Ascending aorta (tissue), 2 donors: Measurements from ENCODE around the gene STPG4. TPM values are rescaled to one million over a fixed set of nuclear protein-coding genes. Genes with fewer than 3 reads are reported as not detected.
"Not testable (repeated sequence)": the region's sequence is repeated elsewhere in the genome, so short reads cannot be mapped to it uniquely, and the experiment has no call there.

Experiments used
- DNase-seq, 2 donors: peaks; one replicate each; pipeline ENCODE4 v3.0.0-alpha.2; 2019; ENCODE audit warnings: low spot score in 2 of 2
- H3K27ac ChIP-seq, 2 donors: fragments of 200-600 bp; sonication (generic); one replicate each; pipeline ENCODE4 v1.5.1; 2016 to 2017; ENCODE audit warnings: mild to moderate bottlenecking in 1 of 2
- H3K27me3 ChIP-seq: fragments of 200-600 bp; sonication (generic); one replicate; pipeline ENCODE4 v1.5.1; 2017
- H3K36me3 ChIP-seq, 2 donors: fragments of 200-600 bp; sonication (generic); one replicate each; pipeline ENCODE4 v1.5.1; 2016
- H3K4me1 ChIP-seq, 2 donors: fragments of 200-600 bp; sonication (generic); one replicate each; pipeline ENCODE4 v1.5.1; 2016 to 2017; ENCODE audit warnings: mild to moderate bottlenecking in 1 of 2
- H3K4me3 ChIP-seq, 2 donors: fragments of 200-600 bp; sonication (generic); one replicate each; pipeline ENCODE4 v1.5.1; 2016 to 2017; ENCODE audit warnings: mild to moderate bottlenecking in 1 of 2
- H3K9me3 ChIP-seq, 2 donors: fragments of 200-600 bp; sonication (generic); one replicate each; pipeline ENCODE4 v1.5.1; 2016
- CTCF ChIP-seq, 3 experiments: fragments of 200-600 bp in 2 of 3; fragments of 450-650 bp in 1 of 3; sonication (generic) in 2 of 3; IDR thresholded peaks; one replicate each; pipeline ENCODE4 v1.5.1; 2016 to 2019; ENCODE audit warnings: antibody characterized with exemption in 3 of 3, mild to moderate bottlenecking in 1 of 3, moderate library complexity in 1 of 3
- intact Hi-C: fragments of 100-400 bp; cut with DNase I; formaldehyde crosslinking; loops from one replicate; pipeline ENCODE4 v1.15.1; 2023
- total RNA-seq: library from RNA; depleted of rRNA; stranded (reverse); fragments of >200 nt; gene quantifications from one replicate; pipeline ENCODE4 v1.1.0, GENCODE V29; 2016

STPG4 gene
- total RNA-seq, 1 donor from 2014 or later = not detected

DNA sequence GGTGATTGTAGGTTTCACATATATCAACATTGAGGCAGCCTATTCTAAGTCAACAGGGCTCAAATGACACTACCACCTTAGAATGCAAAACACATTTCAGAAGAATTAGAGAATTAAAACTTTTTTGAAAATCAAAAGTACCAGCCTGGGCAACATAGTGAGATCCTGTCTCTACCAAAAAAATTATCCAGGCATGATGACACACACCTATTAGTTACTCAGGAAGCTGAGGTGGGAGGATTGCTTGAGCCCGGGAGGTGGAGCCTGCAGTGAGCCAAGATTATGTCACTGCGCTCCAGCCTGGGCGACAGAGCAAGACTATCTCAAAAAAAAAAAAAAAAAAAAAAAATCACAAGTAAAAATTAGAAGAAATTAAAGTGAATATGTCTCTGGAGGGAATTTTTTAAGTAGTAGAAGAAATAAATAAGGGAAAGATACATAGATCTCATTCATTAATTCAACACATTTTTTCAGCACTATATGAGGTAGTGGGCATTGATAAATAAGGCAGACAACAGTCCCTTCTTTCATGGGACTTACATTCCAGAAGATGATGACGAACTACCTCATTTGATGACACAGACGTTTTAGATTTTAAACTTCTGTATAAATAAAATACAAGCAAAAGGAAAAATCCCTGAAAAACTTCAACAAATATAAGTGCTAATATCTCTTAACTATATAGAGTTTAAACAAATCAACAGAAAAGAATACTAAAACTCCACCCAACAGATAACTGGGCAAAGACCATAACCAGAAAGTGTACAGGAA, 42.3 kb downstream of the STPG4 start:
- intact Hi-C loops = no loop called here
- TF ChIP-seq CTCF (IDR thresholded peaks at IDR 0.05) = no peak
- H3K4me3 ChIP-seq = no peak overlapping the region
- no peaks in the 10 kb centered on the region for H3K36me3 ChIP-seq
- H3K9me3 ChIP-seq = no peaks in the 10 kb centered on the region
- H3K4me1 ChIP-seq = no peaks in the 10 kb centered on the region
- H3K27ac ChIP-seq = no peak overlapping the region
- DNase-seq = no peak
- H3K27me3 ChIP-seq = no peaks in the 10 kb centered on the region

- no peaks in the 10 kb centered on the region for H3K9me3 ChIP-seq
- H3K27me3 ChIP-seq = no peaks in the 10 kb centered on the region
- H3K27ac ChIP-seq = no peak overlapping the region
- H3K4me3 ChIP-seq = no peak overlapping the region
- no peak for TF ChIP-seq CTCF (IDR thresholded peaks at IDR 0.05)
- no peaks in the 10 kb centered on the region for H3K4me1 ChIP-seq
- H3K36me3 ChIP-seq = no peaks in the 10 kb centered on the region
- intact Hi-C loops = no loop called here
- no peak for DNase-seq
Measured at GRCh38 chr2:47109680-47110079, 45.4 kb downstream of the STPG4 start.

DNA sequence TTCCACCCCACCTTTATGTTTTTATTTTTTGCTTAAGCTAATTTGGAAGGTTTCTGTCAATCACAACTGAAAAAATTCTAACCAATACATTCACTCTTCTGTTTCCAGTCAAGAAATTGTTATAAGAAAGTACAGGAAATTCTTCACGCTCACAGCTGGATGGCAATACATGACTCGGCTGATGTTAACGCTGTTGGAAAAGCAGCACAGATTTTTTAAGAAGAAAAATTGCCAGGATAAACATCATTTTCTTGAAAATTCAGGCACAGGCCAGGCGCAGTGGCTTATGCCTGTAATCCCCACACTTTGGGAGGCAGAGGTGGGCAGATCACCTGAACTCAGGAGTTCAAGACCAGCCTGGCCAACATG, 46.1 kb downstream of the STPG4 start:
- Histone ChIP-seq H3K9me3 (no peaks in the 10 kb centered on the region), H3K27me3 (no peaks in the 10 kb centered on the region), H3K36me3 (no peaks in the 10 kb centered on the region), H3K4me3 (no peak overlapping the region), H3K4me1 (no peaks in the 10 kb centered on the region), H3K27ac (no peak overlapping the region)
- no peak for TF ChIP-seq CTCF (IDR thresholded peaks at IDR 0.05)
- intact Hi-C loops = no loop called here
- no peak for DNase-seq

- H3K27me3 ChIP-seq, DNase-seq, H3K36me3 ChIP-seq, intact Hi-C loops, H3K9me3 ChIP-seq, H3K4me3 ChIP-seq, H3K27ac ChIP-seq, H3K4me1 ChIP-seq: not testable (repeated sequence)
Measured at GRCh38 chr2:47108267-47109006, 46.7 kb downstream of the STPG4 start.

DNA sequence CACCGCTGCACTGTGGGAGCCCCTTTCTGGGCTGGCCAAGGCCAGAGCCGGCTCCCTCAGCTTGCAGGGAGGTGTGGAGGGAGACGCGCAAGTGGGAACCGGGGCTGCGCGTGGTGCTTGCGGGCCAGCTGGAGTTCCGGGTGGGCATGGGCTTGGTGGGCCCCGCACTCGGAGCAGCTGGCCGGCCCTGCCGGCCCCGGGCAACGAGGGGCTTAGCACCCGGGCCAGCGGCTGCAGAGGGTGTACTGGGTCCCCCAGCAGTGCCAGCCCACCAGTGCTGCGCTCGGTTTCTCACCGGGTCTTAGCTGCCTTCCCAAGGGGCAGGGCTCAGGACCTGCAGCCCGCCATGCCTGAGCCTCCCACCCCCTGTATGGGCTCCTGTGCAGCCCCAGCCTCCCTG, 47.9 kb downstream of the STPG4 start:
- H3K9me3 ChIP-seq, H3K27ac ChIP-seq, H3K4me3 ChIP-seq, intact Hi-C loops, H3K4me1 ChIP-seq, H3K36me3 ChIP-seq, DNase-seq, H3K27me3 ChIP-seq: not testable (repeated sequence)

- H3K27ac ChIP-seq, H3K4me3 ChIP-seq, DNase-seq, H3K27me3 ChIP-seq, H3K36me3 ChIP-seq, intact Hi-C loops, H3K4me1 ChIP-seq, H3K9me3 ChIP-seq: not testable (repeated sequence)
Measured at GRCh38 chr2:47106231-47106630, 48.9 kb downstream of the STPG4 start.

GRCh38 chr2:47099712-47100111, 55.4 kb downstream of the STPG4 start:
- H3K9me3 ChIP-seq, H3K27me3 ChIP-seq, intact Hi-C loops, H3K4me1 ChIP-seq, DNase-seq, H3K36me3 ChIP-seq, H3K27ac ChIP-seq, H3K4me3 ChIP-seq: not testable (repeated sequence)
